ENCODE measurements around the gene RGS6. TPM values are rescaled to one million over a fixed set of nuclear protein-coding genes. Genes with fewer than 3 reads are reported as not detected.

The RGS6 gene
- total RNA-seq, 1 donor from 2014 or later: not detected

GRCh38 chr14:72573725-72574417 is 641.6 kb downstream of the RGS6 start:
- intact Hi-C loops (cut with micrococcal nuclease): no loop called here
- no peak for ATAC-seq (ENCODE audit: low read depth)
- DNase-seq: no peak
- CTCF ChIA-PET: no interaction called here
- Mint-ChIP-seq H3K9me3 (peaks cover 5% of the 10 kb centered on the region), H3K4me1 (peaks cover 8% of the 10 kb centered on the region), H3K4me3 (no peak overlapping the region), H3K36me3 (ENCODE audit: low read depth) (no peaks in the 10 kb centered on the region), H3K27me3 (no peaks in the 10 kb centered on the region), H3K27ac (no peak overlapping the region)
- TF ChIP-seq CTCF (IDR thresholded peaks at IDR 0.05): no peak
- POLR2A ChIA-PET: no interaction called here

DNA sequence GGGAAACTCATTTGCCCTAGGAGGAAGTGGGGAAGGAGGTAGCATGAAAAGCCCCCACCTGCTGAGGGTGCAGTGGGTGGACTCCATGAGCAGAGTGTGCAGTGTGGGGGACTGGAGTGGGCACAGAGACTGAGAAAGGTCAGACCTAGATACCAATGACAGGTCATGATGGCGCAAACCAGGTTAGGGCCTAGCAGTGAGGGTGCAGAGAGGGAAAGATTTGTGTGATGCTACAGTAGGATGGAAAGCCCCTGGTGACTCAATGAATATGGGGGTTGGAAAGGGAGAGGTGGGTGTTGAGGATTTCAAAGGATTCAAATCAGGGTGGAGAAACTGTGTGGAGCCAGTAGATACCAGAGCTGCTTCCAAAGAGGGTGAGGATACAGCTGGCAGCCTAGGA is 642.5 kb downstream of the RGS6 start:
- peaks cover 5% of the 10 kb centered on the region for H3K9me3 Mint-ChIP-seq
- POLR2A ChIA-PET: no interaction called here
- ATAC-seq (ENCODE audit: low read depth) (no peak), DNase-seq (no peak)
- intact Hi-C loops (cut with micrococcal nuclease): no loop called here
- no peaks in the 10 kb centered on the region for H3K36me3 Mint-ChIP-seq (ENCODE audit: low read depth)
- H3K27ac Mint-ChIP-seq: no peak overlapping the region
- H3K4me1 Mint-ChIP-seq: peaks cover 8% of the 10 kb centered on the region
- H3K4me3 Mint-ChIP-seq: no peak overlapping the region
- TF ChIP-seq CTCF (IDR thresholded peaks at IDR 0.05): no peak
- H3K27me3 Mint-ChIP-seq: no peaks in the 10 kb centered on the region
- CTCF ChIA-PET: no interaction called here

DNA sequence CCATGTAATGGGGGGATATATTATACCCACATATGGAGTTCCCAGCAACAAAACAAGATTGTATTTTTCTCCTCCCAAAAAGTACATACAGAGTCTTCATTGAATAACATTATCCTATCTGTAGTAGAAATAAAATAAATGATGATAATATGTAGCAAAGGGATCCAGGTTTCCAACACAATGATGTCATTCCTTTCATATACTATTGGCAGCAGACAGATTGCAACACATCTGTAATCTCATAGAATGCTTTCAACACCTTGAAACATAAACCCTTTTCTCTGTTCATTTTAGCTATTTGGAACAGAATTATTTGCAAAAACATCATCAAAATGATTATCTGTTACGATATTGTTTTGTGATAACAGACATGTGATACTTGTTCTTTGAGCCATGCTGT is 644.0 kb downstream of the RGS6 start:
- no peaks in the 10 kb centered on the region for H3K27me3 Mint-ChIP-seq
- H3K4me1 Mint-ChIP-seq: peaks cover 8% of the 10 kb centered on the region
- H3K36me3 Mint-ChIP-seq (ENCODE audit: low read depth): no peaks in the 10 kb centered on the region
- DNase-seq: no peak
- ChIA-PET CTCF (no interaction called here), POLR2A (no interaction called here)
- no peak overlapping the region for H3K27ac Mint-ChIP-seq
- no peak for TF ChIP-seq CTCF (IDR thresholded peaks at IDR 0.05)
- peaks cover 4% of the 10 kb centered on the region for H3K9me3 Mint-ChIP-seq
- intact Hi-C loops (cut with micrococcal nuclease): no loop called here
- H3K4me3 Mint-ChIP-seq: no peak overlapping the region
- ATAC-seq (ENCODE audit: low read depth): no peak

DNA sequence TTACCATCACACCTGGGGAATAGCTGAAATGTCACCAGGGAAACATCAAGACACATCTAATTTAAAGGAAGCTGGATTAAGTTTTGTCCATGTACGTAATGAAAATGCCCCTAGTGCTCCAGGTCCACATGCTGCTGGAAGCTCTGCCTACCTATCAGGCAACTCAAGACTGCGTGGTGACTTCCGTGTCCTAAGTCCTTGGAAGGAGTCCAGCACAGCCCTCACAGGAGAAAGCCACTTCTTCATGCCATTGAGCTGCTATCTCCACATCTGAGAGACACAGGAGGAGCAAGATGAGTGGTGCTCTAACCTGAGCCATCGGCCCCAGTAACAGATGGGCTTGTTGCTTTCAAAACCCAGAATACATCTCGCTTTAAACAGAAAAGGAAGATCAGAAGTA is 645.3 kb downstream of the RGS6 start:
- no peak overlapping the region for H3K27ac Mint-ChIP-seq
- CTCF ChIA-PET: no interaction called here
- no peak for TF ChIP-seq CTCF (IDR thresholded peaks at IDR 0.05)
- ATAC-seq (ENCODE audit: low read depth): no peak
- H3K27me3 Mint-ChIP-seq: no peaks in the 10 kb centered on the region
- H3K4me1 Mint-ChIP-seq: peaks cover 8% of the 10 kb centered on the region
- DNase-seq: no peak
- H3K36me3 Mint-ChIP-seq (ENCODE audit: low read depth): no peaks in the 10 kb centered on the region
- H3K9me3 Mint-ChIP-seq: no peaks in the 10 kb centered on the region
- intact Hi-C loops (cut with micrococcal nuclease): no loop called here
- POLR2A ChIA-PET: no interaction called here
- H3K4me3 Mint-ChIP-seq: no peak overlapping the region

- ATAC-seq (ENCODE audit: low read depth): no peak
- Mint-ChIP-seq H3K4me1 (peaks cover 8% of the 10 kb centered on the region), H3K27ac (no peak overlapping the region), H3K9me3 (no peaks in the 10 kb centered on the region), H3K4me3 (no peak overlapping the region), H3K27me3 (no peaks in the 10 kb centered on the region), H3K36me3 (ENCODE audit: low read depth) (no peaks in the 10 kb centered on the region)
- TF ChIP-seq CTCF (IDR thresholded peaks at IDR 0.05): no peak
- intact Hi-C loops (cut with micrococcal nuclease): no loop called here
- ChIA-PET CTCF (no interaction called here), POLR2A (no interaction called here)
- DNase-seq: no peak
Observed at GRCh38 chr14:72578514-72578913, 646.3 kb downstream of the RGS6 start.
